Measurements from ENCODE around the gene ITGA5. TPM values are rescaled to one million over a fixed set of nuclear protein-coding genes. Genes with fewer than 3 reads are reported as not detected.
A peak's percentile ranks its signal among the peaks of the same experiment; 100 is the strongest.

Gene ITGA5
- total RNA-seq, result 257 and 294 TPM in 2 replicates

- DNase-seq (ENCODE audit: low read depth in 2 of 2), result peak; percentile 71 to 81
Observed at GRCh38 chr12:54419088-54419887, at the start of gene ITGA5. TSS of gene ITGA5 (minus strand) at chr12:54419266. CDS start at chr12:54419198, 68 bp downstream.

GRCh38 chr12:54465857-54466523, 46.9 kb upstream of the ITGA5 start:
- no peak for DNase-seq (ENCODE audit: low read depth in 2 of 2)

GRCh38 chr12:54463484-54463883, 44.4 kb upstream of the ITGA5 start:
- DNase-seq (ENCODE audit: low read depth in 2 of 2), result no peak

GRCh38 chr12:54463034-54463433, 44.0 kb upstream of the ITGA5 start:
- no peak for DNase-seq (ENCODE audit: low read depth in 2 of 2)

- no peak for DNase-seq (ENCODE audit: low read depth in 2 of 2)
Observed at GRCh38 chr12:54460317-54460923, 41.4 kb upstream of the ITGA5 start.

GRCh38 chr12:54459355-54459754, 40.3 kb upstream of the ITGA5 start:
- no peak for DNase-seq (ENCODE audit: low read depth in 2 of 2)

- DNase-seq (ENCODE audit: low read depth in 2 of 2), result no peak
Observed at GRCh38 chr12:54455760-54456469, 36.8 kb upstream of the ITGA5 start.

GRCh38 chr12:54452628-54453027, 33.6 kb upstream of the ITGA5 start:
- DNase-seq (ENCODE audit: low read depth in 2 of 2), result no peak

GRCh38 chr12:54448344-54448743, 29.3 kb upstream of the ITGA5 start:
- no peak for DNase-seq (ENCODE audit: low read depth in 2 of 2)

- no peak for DNase-seq (ENCODE audit: low read depth in 2 of 2)
Observed at GRCh38 chr12:54447917-54448316, 28.9 kb upstream of the ITGA5 start.

- no peak for DNase-seq (ENCODE audit: low read depth in 2 of 2)
Observed at GRCh38 chr12:54444206-54444605, 25.1 kb upstream of the ITGA5 start.

GRCh38 chr12:54443446-54443845, 24.4 kb upstream of the ITGA5 start:
- no peak for DNase-seq (ENCODE audit: low read depth in 2 of 2)

- DNase-seq (ENCODE audit: low read depth in 2 of 2), result no peak
Observed at GRCh38 chr12:54442961-54443360, 23.9 kb upstream of the ITGA5 start.

GRCh38 chr12:54442099-54442498, 23.0 kb upstream of the ITGA5 start:
- no peak for DNase-seq (ENCODE audit: low read depth in 2 of 2)

- DNase-seq (ENCODE audit: low read depth in 2 of 2), result peak; percentile 81 to 85
Observed at GRCh38 chr12:54439521-54440255, 20.6 kb upstream of the ITGA5 start.

GRCh38 chr12:54439096-54439495, 20.0 kb upstream of the ITGA5 start:
- DNase-seq (ENCODE audit: low read depth in 2 of 2), result no peak

GRCh38 chr12:54438517-54438916, 19.5 kb upstream of the ITGA5 start:
- no peak for DNase-seq (ENCODE audit: low read depth in 2 of 2)

GRCh38 chr12:54437697-54438096, 18.6 kb upstream of the ITGA5 start:
- no peak for DNase-seq (ENCODE audit: low read depth in 2 of 2)

- DNase-seq (ENCODE audit: low read depth in 2 of 2), result no peak
Observed at GRCh38 chr12:54437243-54437642, 18.2 kb upstream of the ITGA5 start.

GRCh38 chr12:54432815-54433164, 13.7 kb upstream of the ITGA5 start:
- DNase-seq (ENCODE audit: low read depth in 2 of 2), result peak; percentile 86 to 92

Measured in lung microvascular endothelial cell (primary cell).